ENCODE measurements around the gene PAPSS2. TPM values are rescaled to one million over a fixed set of nuclear protein-coding genes. Genes with fewer than 3 reads are reported as not detected.

The PAPSS2 gene
- total RNA-seq, 1 donor from 2014 or later, result 7.3 TPM

DNA sequence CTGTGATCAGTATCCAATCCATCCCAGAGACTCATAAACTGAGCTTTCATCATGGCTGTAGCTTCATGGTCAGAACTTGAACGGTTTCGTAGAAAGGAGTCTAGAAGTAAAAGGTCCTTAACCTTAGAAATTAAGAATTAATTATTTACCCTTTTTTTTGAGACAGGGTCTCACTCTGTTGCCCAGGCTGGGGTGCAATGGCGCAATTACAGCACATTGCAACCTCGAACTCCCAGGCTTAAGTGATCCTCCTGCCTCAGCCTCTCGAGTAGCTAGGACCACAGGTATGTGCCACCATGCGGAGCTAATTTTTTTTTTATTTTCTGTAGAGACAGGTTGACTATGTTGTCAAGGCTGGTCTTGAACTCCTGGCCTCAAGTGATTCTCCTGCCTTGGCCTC is 116.7 kb downstream of the PAPSS2 start:
- TF ChIP-seq, protein P1, sequence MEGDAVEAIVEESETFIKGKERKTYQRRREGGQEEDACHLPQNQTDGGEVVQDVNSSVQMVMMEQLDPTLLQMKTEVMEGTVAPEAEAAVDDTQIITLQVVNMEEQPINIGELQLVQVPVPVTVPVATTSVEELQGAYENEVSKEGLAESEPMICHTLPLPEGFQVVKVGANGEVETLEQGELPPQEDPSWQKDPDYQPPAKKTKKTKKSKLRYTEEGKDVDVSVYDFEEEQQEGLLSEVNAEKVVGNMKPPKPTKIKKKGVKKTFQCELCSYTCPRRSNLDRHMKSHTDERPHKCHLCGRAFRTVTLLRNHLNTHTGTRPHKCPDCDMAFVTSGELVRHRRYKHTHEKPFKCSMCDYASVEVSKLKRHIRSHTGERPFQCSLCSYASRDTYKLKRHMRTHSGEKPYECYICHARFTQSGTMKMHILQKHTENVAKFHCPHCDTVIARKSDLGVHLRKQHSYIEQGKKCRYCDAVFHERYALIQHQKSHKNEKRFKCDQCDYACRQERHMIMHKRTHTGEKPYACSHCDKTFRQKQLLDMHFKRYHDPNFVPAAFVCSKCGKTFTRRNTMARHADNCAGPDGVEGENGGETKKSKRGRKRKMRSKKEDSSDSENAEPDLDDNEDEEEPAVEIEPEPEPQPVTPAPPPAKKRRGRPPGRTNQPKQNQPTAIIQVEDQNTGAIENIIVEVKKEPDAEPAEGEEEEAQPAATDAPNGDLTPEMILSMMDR (IDR thresholded peaks at IDR 0.05; ENCODE audit: unreplicated experiment), result no peak
- Mint-ChIP-seq H3K9me3 (ENCODE audit: low read depth) (no peaks in the 10 kb centered on the region), H3K27me3 (no peaks in the 10 kb centered on the region), H3K36me3 (ENCODE audit: insufficient read depth) (peaks cover 8% of the 10 kb centered on the region), H3K4me3 (ENCODE audit: low read depth) (no peak overlapping the region), H3K27ac (no peak overlapping the region), H3K4me1 (ENCODE audit: low read depth) (peaks cover 3% of the 10 kb centered on the region)
- DNase-seq (ENCODE audit: low spot score, unreplicated experiment), result no peak

DNA sequence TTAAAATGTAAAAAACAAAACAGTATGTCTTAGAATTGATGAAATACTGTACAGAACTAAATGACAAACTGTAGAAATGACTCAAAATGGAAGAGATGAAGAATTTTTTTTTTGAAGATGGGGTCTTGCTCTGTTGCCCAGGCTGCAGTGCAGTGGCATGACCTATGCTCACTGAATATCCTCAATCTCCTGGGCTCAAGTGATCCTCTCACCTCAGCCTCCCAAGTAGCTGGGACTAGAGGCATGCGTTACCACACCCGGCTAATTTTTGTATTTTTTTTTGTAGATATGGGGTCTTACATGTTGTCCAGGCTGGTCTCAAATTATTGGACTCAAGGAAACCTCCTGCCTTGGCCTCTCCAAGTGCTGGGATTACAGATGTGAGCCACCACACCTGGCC is 121.9 kb downstream of the PAPSS2 start:
- no peak for DNase-seq (ENCODE audit: low spot score, unreplicated experiment)
- no peak overlapping the region for H3K4me3 Mint-ChIP-seq (ENCODE audit: low read depth)
- TF ChIP-seq, protein P1 (IDR thresholded peaks at IDR 0.05; ENCODE audit: unreplicated experiment), result no peak
- H3K27me3 Mint-ChIP-seq, result no peaks in the 10 kb centered on the region
- no peaks in the 10 kb centered on the region for H3K4me1 Mint-ChIP-seq (ENCODE audit: low read depth)
- H3K27ac Mint-ChIP-seq, result no peak overlapping the region
- no peaks in the 10 kb centered on the region for H3K9me3 Mint-ChIP-seq (ENCODE audit: low read depth)
- peaks cover 26% of the 10 kb centered on the region for H3K36me3 Mint-ChIP-seq (ENCODE audit: insufficient read depth)

DNA sequence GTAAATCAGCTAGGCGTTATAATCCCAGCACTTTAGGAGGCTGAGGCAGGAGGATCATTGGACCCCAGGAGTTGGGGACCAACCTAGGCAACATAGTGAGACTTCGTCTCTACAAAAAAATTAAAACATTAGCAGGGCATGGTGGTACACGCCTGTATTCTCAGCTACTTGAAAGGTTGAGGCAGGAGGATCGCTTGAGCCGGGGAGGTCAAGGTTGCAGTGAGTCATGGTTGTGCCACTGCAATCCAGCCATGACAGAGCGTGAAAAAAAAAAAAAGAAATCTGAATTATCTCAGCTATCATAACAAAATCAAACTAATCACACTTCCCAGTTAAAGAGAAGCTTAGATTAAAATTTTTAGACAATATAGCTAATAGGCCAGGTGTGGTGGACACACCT is 123.0 kb downstream of the PAPSS2 start:
- Mint-ChIP-seq H3K36me3 (ENCODE audit: insufficient read depth) (peaks cover 27% of the 10 kb centered on the region), H3K27ac (no peak overlapping the region), H3K27me3 (no peaks in the 10 kb centered on the region), H3K4me3 (ENCODE audit: low read depth) (no peak overlapping the region), H3K4me1 (ENCODE audit: low read depth) (no peaks in the 10 kb centered on the region), H3K9me3 (ENCODE audit: low read depth) (no peaks in the 10 kb centered on the region)
- TF ChIP-seq, protein P1 (IDR thresholded peaks at IDR 0.05; ENCODE audit: unreplicated experiment), result no peak
- no peak for DNase-seq (ENCODE audit: low spot score, unreplicated experiment)

DNA sequence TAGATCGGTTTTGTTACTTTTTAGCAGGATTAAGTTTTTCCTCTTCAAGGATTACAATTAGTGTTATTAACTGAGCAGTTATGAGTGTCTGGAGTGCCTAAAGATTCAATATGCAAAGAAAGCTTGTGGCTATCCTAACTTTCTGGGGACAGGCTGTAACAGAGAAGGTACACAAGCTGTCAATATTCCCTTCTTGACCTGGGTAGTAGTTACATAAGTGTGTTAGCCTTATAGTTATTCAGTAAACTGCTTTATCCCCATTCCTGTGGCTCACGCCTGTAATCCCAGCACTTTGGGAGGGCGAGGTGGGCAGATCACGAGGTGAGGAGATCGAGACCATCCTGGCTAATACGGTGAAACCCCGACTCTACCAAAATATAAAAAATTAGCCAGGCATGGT is 126.7 kb downstream of the PAPSS2 start:
- no peak for DNase-seq (ENCODE audit: low spot score, unreplicated experiment)
- H3K4me1 Mint-ChIP-seq (ENCODE audit: low read depth), result no peaks in the 10 kb centered on the region
- H3K27ac Mint-ChIP-seq, result no peak overlapping the region
- TF ChIP-seq, protein P1 (IDR thresholded peaks at IDR 0.05; ENCODE audit: unreplicated experiment), result no peak
- no peaks in the 10 kb centered on the region for H3K27me3 Mint-ChIP-seq
- no peaks in the 10 kb centered on the region for H3K9me3 Mint-ChIP-seq (ENCODE audit: low read depth)
- peaks cover 35% of the 10 kb centered on the region for H3K36me3 Mint-ChIP-seq (ENCODE audit: insufficient read depth)
- H3K4me3 Mint-ChIP-seq (ENCODE audit: low read depth), result no peak overlapping the region

DNA sequence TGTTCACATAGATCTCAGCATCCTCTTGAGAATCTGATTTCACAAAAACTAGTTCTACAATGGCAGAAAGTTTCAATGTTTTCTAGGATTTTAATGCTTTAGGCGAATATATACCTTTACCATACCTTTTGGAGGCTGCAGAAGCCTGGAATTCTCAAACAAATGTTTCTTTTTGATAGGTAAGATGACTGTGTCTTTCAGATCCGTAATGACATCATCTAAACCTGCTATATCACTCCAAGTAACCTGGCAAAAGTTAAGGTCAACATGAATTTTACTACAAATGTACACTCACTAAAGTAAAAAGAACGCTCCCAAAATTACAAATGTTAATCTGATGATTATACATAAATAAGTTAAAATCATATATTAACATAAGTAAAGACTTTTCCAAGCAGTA is 130.5 kb downstream of the PAPSS2 start:
- Mint-ChIP-seq H3K36me3 (ENCODE audit: insufficient read depth) (peaks cover 22% of the 10 kb centered on the region), H3K27ac (no peak overlapping the region), H3K9me3 (ENCODE audit: low read depth) (no peaks in the 10 kb centered on the region), H3K4me3 (ENCODE audit: low read depth) (no peak overlapping the region), H3K4me1 (ENCODE audit: low read depth) (peaks cover 3% of the 10 kb centered on the region), H3K27me3 (no peaks in the 10 kb centered on the region)
- TF ChIP-seq, protein P1 (IDR thresholded peaks at IDR 0.05; ENCODE audit: unreplicated experiment), result no peak
- DNase-seq (ENCODE audit: low spot score, unreplicated experiment), result no peak
